ENCODE results near the gene OLA1.

The OLA1 gene

DNA sequence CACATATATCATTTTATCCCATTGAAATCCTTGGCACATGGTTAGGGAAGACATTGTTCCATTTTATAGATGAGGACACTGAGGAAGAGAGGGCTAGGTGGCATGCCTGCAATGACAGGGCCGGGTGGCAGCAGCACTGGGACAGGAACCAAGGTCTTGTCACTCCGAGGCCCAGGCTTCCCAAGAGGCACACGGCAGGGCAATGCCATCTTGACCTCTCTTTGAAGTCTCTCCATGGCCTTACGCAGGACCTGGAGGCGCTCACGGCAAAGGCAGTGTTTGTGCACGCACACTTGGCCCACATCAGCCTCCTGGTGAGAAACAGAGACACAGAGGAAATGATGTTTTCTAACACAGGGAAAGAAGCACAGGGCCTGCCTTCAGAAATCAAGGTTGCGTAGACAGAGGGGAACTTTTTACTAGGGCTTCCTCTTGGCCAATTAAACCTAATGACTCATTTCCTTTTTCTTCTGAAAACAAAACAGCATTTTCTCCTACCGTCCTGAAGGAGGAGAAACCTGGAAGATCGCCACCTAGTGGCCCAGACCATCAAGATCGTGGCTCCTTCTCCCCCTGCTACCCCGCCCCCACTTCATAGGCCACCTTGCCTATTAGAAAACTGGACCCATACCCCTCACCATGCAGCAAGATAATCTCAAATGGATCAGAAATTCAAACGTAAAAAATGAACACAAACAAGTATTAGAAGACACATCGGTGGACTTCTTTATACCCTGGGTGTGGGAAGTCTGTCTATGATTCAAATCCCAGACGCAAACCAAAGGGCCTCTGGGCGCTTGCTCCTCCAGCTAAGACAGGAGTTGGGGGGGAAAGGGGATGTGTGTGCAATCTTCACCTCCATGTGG lies 208.5 kb downstream of the OLA1 start:
- H3K9me3 Mint-ChIP-seq (ENCODE audit: low read depth) = no peaks in the 10 kb centered on the region
- H3K4me3 Mint-ChIP-seq = peak overlapping the region; percentile 63
- H3K36me3 Mint-ChIP-seq = no peaks in the 10 kb centered on the region
- H3K27ac Mint-ChIP-seq = peak overlapping the region; percentile 91
- no peaks in the 10 kb centered on the region for H3K27me3 Mint-ChIP-seq
- H3K4me1 Mint-ChIP-seq (ENCODE audit: low read depth) = peaks cover 17% of the 10 kb centered on the region

DNA sequence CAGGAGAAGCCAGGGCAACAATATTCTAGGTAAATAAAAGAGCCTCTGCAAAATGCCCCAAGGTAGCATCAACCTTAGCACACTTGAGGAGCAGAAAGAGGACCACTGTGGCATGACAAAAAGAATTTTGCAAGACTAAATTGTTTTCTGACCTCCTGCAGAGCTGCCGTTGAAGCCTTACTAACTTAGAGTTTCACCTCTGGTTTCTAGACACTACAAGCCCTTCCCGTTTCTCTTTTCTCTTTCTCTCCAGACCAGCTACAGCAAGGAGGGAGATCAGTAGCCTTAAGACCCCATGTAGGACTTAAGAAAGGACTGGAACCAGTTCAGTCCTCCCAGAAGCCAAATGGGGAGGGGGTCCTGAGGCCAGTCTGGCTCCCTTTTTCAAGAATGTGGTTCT lies 209.9 kb downstream of the OLA1 start:
- Mint-ChIP-seq H3K4me3 (no peak overlapping the region), H3K9me3 (ENCODE audit: low read depth) (no peaks in the 10 kb centered on the region), H3K27me3 (no peaks in the 10 kb centered on the region), H3K27ac (peak overlapping the region; percentile 91), H3K4me1 (ENCODE audit: low read depth) (peaks cover 17% of the 10 kb centered on the region), H3K36me3 (no peaks in the 10 kb centered on the region)

DNA sequence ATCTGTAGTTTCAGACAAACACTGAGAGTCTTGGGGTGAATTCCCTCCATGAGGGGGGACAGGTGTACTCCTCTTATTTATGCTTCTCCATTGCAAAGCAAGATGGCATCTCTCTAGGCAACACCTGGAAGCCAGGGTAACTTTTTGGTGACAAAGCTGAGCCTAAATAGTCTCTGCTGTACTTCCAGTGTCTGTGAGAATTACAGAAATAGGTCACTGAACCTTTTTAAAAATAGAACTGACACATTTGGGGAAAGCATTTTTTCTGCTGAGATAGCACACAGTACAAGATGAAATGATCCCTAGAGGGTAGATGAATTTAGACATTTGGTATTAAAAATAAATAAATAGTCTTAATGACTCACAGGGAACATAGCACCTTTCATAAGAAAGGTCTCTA lies 211.5 kb downstream of the OLA1 start:
- Mint-ChIP-seq H3K27ac (no peak overlapping the region), H3K36me3 (no peaks in the 10 kb centered on the region), H3K9me3 (ENCODE audit: low read depth) (no peaks in the 10 kb centered on the region), H3K27me3 (no peaks in the 10 kb centered on the region), H3K4me3 (no peak overlapping the region), H3K4me1 (ENCODE audit: low read depth) (peaks cover 17% of the 10 kb centered on the region)

DNA sequence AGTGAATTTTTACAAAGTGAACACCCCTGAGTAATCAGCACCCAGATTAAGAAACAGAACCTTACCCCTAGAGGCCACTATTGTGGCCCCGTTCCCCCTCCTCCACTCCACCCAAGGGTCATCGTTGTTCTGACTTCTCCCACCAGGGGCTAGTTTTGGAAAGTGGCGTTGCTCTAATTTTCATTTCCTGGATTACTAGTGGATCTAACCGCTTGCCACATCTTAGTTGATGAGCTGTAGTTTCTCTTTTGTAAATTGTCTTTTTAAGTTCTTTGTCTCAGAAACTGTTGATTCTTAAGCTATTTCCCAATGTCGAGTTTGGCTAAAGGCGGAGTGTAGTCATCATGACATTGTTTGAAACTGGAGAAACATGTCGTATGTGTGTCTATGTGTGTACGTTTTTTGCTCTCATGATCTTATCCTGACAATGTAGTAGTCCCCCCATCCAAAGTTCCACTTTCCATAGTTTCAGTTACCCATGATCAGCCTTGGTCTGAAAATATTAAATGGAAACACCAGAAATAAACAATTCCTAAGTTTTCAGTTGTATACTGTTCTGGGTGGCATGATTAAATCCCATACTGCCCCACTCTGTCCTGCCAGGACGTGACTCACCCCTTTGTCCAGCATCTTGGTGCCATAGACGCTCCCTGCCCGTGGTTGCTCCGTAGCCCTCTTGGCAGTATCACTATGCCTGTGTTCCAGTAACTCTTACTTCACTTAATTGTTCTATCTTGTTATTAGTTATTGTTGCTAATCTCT lies 212.2 kb downstream of the OLA1 start:
- H3K9me3 Mint-ChIP-seq (ENCODE audit: low read depth) = no peaks in the 10 kb centered on the region
- no peak overlapping the region for H3K27ac Mint-ChIP-seq

DNA sequence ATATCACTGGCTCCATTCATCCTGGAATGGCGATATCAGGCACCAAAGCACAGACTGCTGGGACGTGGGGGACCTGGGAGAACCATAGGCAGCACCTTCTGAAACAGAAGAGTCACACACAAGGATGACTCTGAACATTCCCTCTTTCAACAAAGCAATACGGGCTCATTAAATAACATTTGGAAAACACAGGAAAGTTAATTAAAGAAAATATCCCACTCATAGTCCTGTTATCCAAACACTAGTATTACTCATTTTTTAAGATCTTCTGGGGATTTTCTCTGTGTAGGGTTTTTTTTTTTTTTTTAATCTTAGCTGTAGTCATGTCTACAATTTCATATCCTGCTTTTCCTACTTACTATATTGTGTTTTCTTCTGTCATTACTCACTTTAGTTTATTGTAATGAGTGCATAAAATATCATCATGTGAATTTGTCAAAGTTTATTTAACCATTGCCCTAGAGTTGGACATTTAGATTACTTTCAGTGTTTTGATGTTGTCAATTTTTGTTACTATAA lies 213.2 kb downstream of the OLA1 start:
- H3K4me3 Mint-ChIP-seq = no peak overlapping the region
- H3K27ac Mint-ChIP-seq = no peak overlapping the region
- H3K36me3 Mint-ChIP-seq = no peaks in the 10 kb centered on the region
- H3K9me3 Mint-ChIP-seq (ENCODE audit: low read depth) = no peaks in the 10 kb centered on the region
- no peaks in the 10 kb centered on the region for H3K27me3 Mint-ChIP-seq
- peaks cover 17% of the 10 kb centered on the region for H3K4me1 Mint-ChIP-seq (ENCODE audit: low read depth)

More for the DNA sequence above, 212.2 kb downstream of the OLA1 start:
- Mint-ChIP-seq H3K4me1 (ENCODE audit: low read depth) (peaks cover 17% of the 10 kb centered on the region), H3K36me3 (no peaks in the 10 kb centered on the region), H3K4me3 (no peak overlapping the region), H3K27me3 (no peaks in the 10 kb centered on the region)

DNA sequence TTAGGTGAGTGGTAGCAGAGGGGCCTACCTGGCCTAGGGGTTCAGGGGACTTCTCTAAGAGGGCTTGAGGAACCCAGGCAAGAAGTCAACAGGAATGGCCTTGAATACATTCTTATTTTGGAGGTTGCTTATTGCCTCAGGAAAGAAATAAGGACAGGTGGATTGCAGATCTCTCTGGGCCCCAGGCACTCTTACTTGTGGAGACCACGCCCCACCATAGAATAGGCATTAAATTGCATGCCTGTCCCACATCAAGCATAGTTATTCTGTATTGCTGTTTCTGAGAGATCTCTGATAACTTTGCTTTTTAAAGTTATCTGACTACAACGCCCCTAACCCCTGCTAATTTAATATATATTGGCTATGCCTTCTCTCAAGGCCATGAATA lies 215.2 kb downstream of the OLA1 start:
- H3K36me3 Mint-ChIP-seq = no peaks in the 10 kb centered on the region
- H3K4me3 Mint-ChIP-seq = no peak overlapping the region
- peaks cover 4% of the 10 kb centered on the region for H3K4me1 Mint-ChIP-seq (ENCODE audit: low read depth)
- H3K27me3 Mint-ChIP-seq = no peaks in the 10 kb centered on the region
- H3K27ac Mint-ChIP-seq = no peak overlapping the region
- H3K9me3 Mint-ChIP-seq (ENCODE audit: low read depth) = no peaks in the 10 kb centered on the region

DNA sequence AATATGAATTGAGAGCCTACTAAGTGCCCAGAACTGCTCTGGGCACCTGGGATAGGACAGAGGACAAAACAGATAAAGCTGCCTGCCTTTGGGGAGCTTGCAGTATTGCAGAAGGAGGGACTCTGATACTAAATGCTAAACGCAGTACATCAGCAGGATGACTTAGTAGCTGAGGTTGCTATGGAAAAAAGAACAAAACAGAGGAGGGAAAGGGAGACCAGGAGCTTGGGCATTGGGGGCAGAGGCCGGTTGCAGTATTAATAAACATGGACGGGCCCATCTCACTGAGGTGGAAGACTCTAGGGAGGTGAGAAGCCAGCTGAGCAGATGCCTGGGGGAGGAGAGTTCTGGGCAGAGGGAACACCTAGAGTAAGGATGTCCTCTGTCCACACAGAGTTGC lies 217.1 kb downstream of the OLA1 start:
- H3K27ac Mint-ChIP-seq = no peak overlapping the region
- H3K36me3 Mint-ChIP-seq = no peaks in the 10 kb centered on the region
- H3K27me3 Mint-ChIP-seq = no peaks in the 10 kb centered on the region
- no peaks in the 10 kb centered on the region for H3K9me3 Mint-ChIP-seq (ENCODE audit: low read depth)
- no peak overlapping the region for H3K4me3 Mint-ChIP-seq
- H3K4me1 Mint-ChIP-seq (ENCODE audit: low read depth) = no peaks in the 10 kb centered on the region

DNA sequence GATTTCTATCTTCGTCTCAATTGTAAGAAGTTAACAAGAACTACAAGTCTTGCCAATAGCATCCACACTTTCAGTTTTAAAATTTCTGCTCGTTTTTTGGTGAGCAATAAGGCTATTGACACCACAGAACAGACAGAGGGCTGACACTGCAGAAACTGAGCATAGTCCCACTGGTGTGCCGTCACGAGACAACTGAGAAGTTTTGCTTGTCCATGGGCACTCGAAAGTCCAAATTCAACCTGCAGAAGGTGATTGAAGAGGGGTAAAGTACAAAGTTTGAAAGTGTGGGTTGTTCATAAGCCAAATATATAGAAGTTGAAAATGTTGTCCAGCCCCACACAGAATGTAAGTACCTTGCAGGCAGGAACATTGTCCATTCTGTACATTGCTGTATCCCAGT lies 219.4 kb downstream of the OLA1 start:
- no peak overlapping the region for H3K4me3 Mint-ChIP-seq
- H3K9me3 Mint-ChIP-seq (ENCODE audit: low read depth) = no peaks in the 10 kb centered on the region
- H3K27ac Mint-ChIP-seq = no peak overlapping the region
- no peaks in the 10 kb centered on the region for H3K36me3 Mint-ChIP-seq
- no peaks in the 10 kb centered on the region for H3K4me1 Mint-ChIP-seq (ENCODE audit: low read depth)
- no peaks in the 10 kb centered on the region for H3K27me3 Mint-ChIP-seq

DNA sequence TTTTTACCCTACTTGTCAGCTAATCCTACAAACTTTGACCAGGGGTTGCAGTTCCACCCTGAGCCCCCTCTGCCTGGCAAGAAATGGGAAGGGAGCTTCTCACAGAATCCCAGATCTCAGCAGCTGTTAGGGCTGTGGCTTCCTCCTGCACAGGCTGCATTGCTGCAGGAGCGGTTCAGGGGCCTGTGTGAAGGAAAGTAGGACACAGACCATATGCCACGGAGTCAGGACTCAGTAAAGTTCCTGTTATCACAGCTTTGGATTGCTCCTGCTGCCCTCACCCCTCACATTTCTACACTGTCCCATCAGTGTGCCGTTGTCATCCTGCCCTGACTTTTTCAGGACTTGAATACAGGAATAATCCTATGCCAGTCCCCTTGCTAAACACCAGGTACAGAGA lies 220.4 kb downstream of the OLA1 start:
- Mint-ChIP-seq H3K4me3 (no peak overlapping the region), H3K36me3 (no peaks in the 10 kb centered on the region), H3K27ac (no peak overlapping the region), H3K9me3 (ENCODE audit: low read depth) (no peaks in the 10 kb centered on the region), H3K27me3 (no peaks in the 10 kb centered on the region), H3K4me1 (ENCODE audit: low read depth) (no peaks in the 10 kb centered on the region)

DNA sequence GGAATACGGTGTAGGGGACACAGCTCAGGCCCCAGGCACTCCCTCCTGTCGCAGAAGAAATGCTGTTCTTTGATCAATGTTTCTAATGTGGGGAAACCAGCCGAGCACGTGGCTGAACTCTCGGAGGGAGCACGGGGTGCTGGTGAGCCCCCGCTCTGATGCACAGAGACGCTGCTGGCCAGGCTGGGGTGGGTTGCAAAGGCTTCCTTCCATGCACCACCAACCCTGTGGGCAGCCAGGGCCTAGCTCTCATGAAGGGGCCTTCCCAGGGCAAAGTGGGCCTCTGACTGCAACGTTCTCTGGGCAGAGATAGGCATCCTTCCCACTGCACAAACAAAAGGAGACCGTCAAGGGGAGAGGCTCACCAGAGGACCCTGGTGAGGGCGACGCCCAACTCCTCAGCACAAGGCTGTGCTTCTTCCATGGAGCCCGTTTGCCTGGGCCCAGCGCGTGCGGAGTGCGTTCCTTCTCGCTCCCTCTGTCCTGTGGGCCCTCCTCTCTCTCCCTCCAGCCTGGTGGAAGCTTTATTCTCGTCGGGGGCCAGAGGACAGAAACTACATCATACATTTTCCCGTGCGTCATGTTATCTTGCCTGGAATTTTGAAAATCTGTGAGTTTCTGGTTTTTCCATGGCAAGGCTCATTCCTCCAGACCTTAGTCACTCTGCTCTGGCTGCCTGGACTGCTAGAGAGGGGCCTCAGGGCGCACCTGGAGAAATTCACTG lies 222.0 kb downstream of the OLA1 start:
- Mint-ChIP-seq H3K27me3 (no peaks in the 10 kb centered on the region), H3K27ac (no peak overlapping the region), H3K9me3 (ENCODE audit: low read depth) (no peaks in the 10 kb centered on the region), H3K4me1 (ENCODE audit: low read depth) (no peaks in the 10 kb centered on the region), H3K36me3 (no peaks in the 10 kb centered on the region), H3K4me3 (no peak overlapping the region)

DNA sequence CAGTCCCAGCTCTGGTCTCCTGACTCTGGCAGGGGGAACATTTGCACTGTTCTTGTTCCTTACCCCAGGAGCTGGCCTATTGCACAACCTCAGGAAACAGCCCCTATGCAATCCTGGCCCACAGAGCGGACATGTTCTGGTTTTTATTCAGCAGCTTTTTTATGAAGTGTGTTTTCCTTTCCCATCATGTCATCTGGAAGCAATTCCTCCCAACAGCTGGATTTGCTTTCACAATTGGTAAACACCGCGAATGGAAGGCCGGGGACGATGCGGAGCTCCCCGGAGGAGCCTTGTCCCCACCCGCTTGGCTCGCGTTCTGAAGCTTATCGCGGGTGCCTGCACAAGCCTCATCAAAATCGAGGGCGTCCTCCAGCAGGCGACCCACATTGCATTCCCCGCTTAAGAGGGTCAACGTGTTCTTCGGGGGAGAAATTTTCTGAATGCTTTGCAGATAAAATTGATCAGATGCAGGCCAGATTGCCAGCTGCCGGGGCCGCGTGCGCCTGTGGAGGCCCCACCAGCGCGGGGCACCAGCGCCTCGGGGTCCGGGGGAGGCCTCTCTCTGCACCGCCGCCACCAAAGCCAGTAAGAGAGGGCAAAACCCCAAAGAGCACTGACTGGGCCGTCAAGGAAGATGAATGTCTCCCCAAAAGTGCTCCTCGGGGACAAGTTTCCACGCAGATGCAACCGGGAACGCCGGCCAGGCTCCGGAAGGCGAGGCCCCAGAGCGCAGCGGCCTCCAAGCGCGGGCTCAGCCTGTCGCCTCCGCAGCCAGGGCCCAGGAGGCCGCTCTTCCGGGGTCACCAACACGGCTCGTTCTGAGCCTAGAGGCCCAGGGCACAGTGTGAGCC lies 222.8 kb downstream of the OLA1 start:
- Mint-ChIP-seq H3K27me3 (no peaks in the 10 kb centered on the region), H3K36me3 (no peaks in the 10 kb centered on the region), H3K4me1 (ENCODE audit: low read depth) (no peaks in the 10 kb centered on the region), H3K4me3 (no peak overlapping the region), H3K9me3 (ENCODE audit: low read depth) (no peaks in the 10 kb centered on the region), H3K27ac (no peak overlapping the region)

DNA sequence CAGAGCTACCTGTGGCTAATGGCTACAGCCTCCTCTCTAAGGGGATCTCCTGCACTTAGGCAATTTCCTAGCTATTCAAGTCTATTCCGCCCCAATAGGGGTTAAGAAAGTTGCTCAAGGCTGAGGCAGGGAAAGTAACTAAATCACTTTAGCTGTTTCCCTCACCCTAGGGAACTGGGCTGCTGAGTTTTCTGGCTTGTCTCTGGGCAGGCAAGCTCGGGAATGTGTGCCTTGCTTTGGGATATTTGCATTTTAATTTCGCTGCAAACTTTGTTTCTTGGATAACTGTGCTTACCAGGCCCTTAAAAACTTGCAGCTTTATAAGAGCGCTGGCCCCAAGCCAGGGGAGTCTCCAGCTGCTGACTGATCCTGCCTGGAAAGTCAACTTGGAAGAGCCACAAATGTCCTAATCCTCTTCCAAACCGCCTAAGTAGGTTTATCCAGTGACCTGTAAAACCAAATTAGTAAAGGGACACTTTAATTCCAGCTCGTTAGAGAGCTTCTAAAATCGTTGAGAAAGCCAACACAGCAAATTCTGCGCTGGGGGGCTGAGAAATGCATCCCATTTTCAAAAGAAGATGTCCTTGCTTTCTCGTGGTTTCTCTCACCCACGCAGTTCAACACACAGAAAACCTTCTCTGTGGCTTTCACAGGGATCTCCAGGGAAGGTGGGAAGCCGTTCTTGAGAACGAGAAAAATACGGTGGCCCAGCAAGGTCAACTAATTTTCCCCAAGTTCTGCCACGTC lies 223.6 kb downstream of the OLA1 start:
- Mint-ChIP-seq H3K4me1 (ENCODE audit: low read depth) (no peaks in the 10 kb centered on the region), H3K27me3 (no peaks in the 10 kb centered on the region), H3K36me3 (no peaks in the 10 kb centered on the region), H3K9me3 (ENCODE audit: low read depth) (no peaks in the 10 kb centered on the region), H3K27ac (no peak overlapping the region), H3K4me3 (no peak overlapping the region)

DNA sequence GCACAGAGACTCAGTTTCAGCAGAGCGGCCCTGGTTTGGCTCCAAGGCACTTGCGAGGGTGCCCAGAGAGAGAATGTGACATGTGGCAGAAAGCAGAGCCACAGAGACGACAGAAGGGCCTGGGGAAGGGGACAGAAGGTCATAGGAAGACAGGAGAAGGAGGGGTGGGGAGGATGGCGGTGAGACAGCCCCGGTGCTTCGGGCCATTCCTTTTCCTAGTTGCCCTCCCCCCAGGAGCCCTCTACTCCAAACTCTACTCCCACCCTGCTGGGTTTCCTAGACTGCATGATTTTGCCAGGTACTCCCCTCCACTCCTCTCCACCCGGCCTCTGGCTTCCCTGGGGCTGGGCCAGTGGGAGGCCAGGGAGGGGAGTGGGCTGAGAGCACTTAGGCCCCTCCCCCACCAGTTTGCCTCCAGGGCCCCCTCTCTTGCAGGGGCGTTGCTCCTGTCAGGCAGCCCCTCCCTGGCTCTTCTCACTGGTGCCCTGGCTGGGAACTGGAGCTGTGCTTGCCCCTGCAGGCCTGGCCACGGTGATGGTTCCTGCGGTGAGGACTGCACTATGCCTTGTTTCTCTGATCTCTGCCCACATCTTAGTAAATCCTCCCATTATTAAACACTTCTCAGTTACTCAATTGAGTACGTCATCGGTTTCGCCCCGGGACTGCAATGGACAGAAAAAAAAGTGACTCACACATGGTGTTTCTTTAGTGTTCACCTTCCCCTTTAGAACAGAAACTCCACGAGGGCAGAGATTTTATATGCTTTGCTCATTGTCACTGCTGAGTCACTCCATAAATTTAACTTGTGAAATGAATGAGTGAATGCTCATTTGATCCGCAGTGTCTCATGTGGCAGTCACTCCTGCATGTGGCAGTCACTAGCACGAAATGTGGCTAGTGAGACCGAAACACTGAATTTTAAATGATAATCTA lies 224.5 kb downstream of the OLA1 start:
- no peak overlapping the region for H3K27ac Mint-ChIP-seq
- no peak overlapping the region for H3K4me3 Mint-ChIP-seq
- H3K27me3 Mint-ChIP-seq = no peaks in the 10 kb centered on the region
- no peaks in the 10 kb centered on the region for H3K36me3 Mint-ChIP-seq
- H3K4me1 Mint-ChIP-seq (ENCODE audit: low read depth) = no peaks in the 10 kb centered on the region
- H3K9me3 Mint-ChIP-seq (ENCODE audit: low read depth) = no peaks in the 10 kb centered on the region

All from activated naive CD8-positive, alpha-beta T cell (primary cell).